Dendritic cell treated with granulocyte-macrophage colony-stimulating factor and Interleukin-4, amounts not matched to agents 40 ng/mL and 50 ng/mL, for 4 days (primary cell): Measurements from ENCODE around the gene TIMM50.

Source experiments
- H3K27ac Mint-ChIP-seq: one replicate; pipeline ENCODE4 v1.8.0; 2022; ENCODE audit warnings: mild to moderate bottlenecking, mixed read lengths
- H3K27me3 Mint-ChIP-seq: one replicate; pipeline ENCODE4 v1.8.0; 2022; ENCODE audit warnings: mild to moderate bottlenecking, mixed read lengths
- H3K36me3 Mint-ChIP-seq: one replicate; pipeline ENCODE4 v1.8.0; 2022; ENCODE audit warnings: low read depth, mixed read lengths
- H3K4me1 Mint-ChIP-seq: one replicate; pipeline ENCODE4 v1.8.0; 2022; ENCODE audit warnings: low read depth, mixed read lengths
- H3K4me3 Mint-ChIP-seq: one replicate; pipeline ENCODE4 v1.8.0; 2022; ENCODE audit warnings: mild to moderate bottlenecking, moderate library complexity, mixed read lengths
- H3K9me3 Mint-ChIP-seq: one replicate; pipeline ENCODE4 v1.8.0; 2022; ENCODE audit warnings: mixed read lengths
- intact Hi-C: fragments of 100-400 bp; cut with micrococcal nuclease; formaldehyde crosslinking; loops from one replicate; pipeline ENCODE4 v1.15.0; 2022

Gene TIMM50

GRCh38 chr19:39480337-39481228 is at the start of gene TIMM50:
Gene TIMM50, plus strand, starts transcription at chr19:39480838. Its CDS starts 16 bp downstream, at chr19:39480854.
- Mint-ChIP-seq H3K4me3 (peak within 1 kb of the TSS; percentile 87), H3K27me3 (no peaks in the 10 kb centered on the region), H3K9me3 (no peaks in the 10 kb centered on the region), H3K36me3 (peaks cover 49% of the 10 kb centered on the region), H3K4me1 (peaks cover 25% of the 10 kb centered on the region), H3K27ac (peak within 1 kb of the TSS; percentile 92)
- intact Hi-C loops = loop anchor here (1.0 kb wide), 1 partner anchor 35 kb away; the partner anchor contains the start of gene SUPT5H

GRCh38 chr19:39432677-39433025 is 48.0 kb upstream of the TIMM50 start:
- intact Hi-C loops = no loop called here
- H3K4me1 Mint-ChIP-seq = peaks cover 50% of the 10 kb centered on the region
- H3K27me3 Mint-ChIP-seq = peaks cover 9% of the 10 kb centered on the region
- no peak overlapping the region for H3K4me3 Mint-ChIP-seq
- H3K36me3 Mint-ChIP-seq = peaks cover 40% of the 10 kb centered on the region
- H3K9me3 Mint-ChIP-seq = no peaks in the 10 kb centered on the region
- peak overlapping the region; percentile 95 for H3K27ac Mint-ChIP-seq

GRCh38 chr19:39433480-39434079 is 47.1 kb upstream of the TIMM50 start:
- Mint-ChIP-seq H3K9me3 (no peaks in the 10 kb centered on the region), H3K4me1 (peaks cover 53% of the 10 kb centered on the region), H3K27ac (peak overlapping the region; percentile 95), H3K36me3 (peaks cover 40% of the 10 kb centered on the region), H3K4me3 (no peak overlapping the region), H3K27me3 (peaks cover 9% of the 10 kb centered on the region)
- intact Hi-C loops = no loop called here

GRCh38 chr19:39434123-39435076 is 46.2 kb upstream of the TIMM50 start:
- H3K9me3 Mint-ChIP-seq = no peaks in the 10 kb centered on the region
- H3K4me1 Mint-ChIP-seq = peaks cover 53% of the 10 kb centered on the region
- H3K36me3 Mint-ChIP-seq = peaks cover 40% of the 10 kb centered on the region
- intact Hi-C loops = loop anchor here (5.0 kb wide), 1 partner anchor 92 kb away; the partner anchor contains the start of gene SAMD4B
- peak overlapping the region; percentile 97 for H3K4me3 Mint-ChIP-seq
- H3K27me3 Mint-ChIP-seq = peaks cover 9% of the 10 kb centered on the region
- H3K27ac Mint-ChIP-seq = peak overlapping the region; percentile 95

GRCh38 chr19:39435499-39436349 is 44.9 kb upstream of the TIMM50 start, which contains the start of gene RPS16:
Gene RPS16, minus strand, starts transcription at chr19:39435949. Its CDS starts 54 bp downstream, at chr19:39435895.
- Mint-ChIP-seq H3K27ac (peak within 1 kb of the TSS; percentile 95), H3K4me1 (peaks cover 48% of the 10 kb centered on the region), H3K9me3 (no peaks in the 10 kb centered on the region), H3K36me3 (peaks cover 40% of the 10 kb centered on the region), H3K27me3 (peaks cover 9% of the 10 kb centered on the region), H3K4me3 (peak within 1 kb of the TSS; percentile 97)
- intact Hi-C loops = loop anchor here (1.0 to 5.0 kb wide), 2 partner anchors 10 to 93 kb away; partner anchors contain the start of genes SAMD4B and SUPT5H

- Mint-ChIP-seq H3K27ac (peak overlapping the region; percentile 95), H3K4me3 (peak overlapping the region; percentile 97), H3K9me3 (no peaks in the 10 kb centered on the region), H3K27me3 (peaks cover 9% of the 10 kb centered on the region), H3K4me1 (peaks cover 44% of the 10 kb centered on the region), H3K36me3 (peaks cover 40% of the 10 kb centered on the region)
- intact Hi-C loops = loop anchor here (1.0 to 5.0 kb wide), 2 partner anchors 9 to 94 kb away; partner anchors contain the start of genes SAMD4B and SUPT5H
Measured at GRCh38 chr19:39436350-39436716, 44.3 kb upstream of the TIMM50 start.

DNA sequence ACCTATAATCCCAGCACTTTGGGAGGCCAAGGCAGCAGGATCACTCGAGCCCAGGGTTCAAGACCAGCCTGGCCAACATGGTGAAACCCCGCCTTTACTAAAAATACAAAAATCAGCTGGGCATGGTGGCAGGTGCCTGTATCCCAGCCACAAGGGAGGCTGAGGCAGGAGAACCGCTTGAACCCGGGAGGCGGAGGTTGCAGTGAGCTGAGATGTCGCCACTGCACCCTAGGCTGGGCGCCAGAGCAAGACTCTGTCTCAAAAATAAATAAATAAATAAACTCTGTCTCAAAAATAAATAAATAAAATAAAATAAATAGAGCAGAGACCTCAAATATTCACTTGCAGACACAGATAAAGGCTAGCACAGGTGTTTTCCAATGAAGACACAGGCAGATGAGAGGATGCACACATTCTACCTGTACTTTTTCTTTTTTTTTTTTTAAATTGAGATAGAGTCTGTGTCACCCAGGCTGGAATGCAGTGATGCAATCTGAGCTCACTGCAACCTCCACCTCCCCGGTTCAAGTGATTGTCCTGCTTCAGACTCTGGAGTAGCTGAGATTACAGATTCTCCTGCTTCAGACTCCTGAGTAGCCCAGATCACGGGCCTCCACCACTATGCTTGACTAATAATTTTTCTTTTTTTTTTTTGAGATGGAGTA is 42.2 kb upstream of the TIMM50 start:
- Mint-ChIP-seq H3K4me3 (no peak overlapping the region), H3K9me3 (no peaks in the 10 kb centered on the region), H3K36me3 (peaks cover 26% of the 10 kb centered on the region), H3K27me3 (peaks cover 9% of the 10 kb centered on the region), H3K27ac (peak overlapping the region; percentile 95), H3K4me1 (peaks cover 38% of the 10 kb centered on the region)
- intact Hi-C loops = loop anchor here (5.0 kb wide), 1 partner anchor 96 kb away; the partner anchor contains the start of gene SAMD4B

DNA sequence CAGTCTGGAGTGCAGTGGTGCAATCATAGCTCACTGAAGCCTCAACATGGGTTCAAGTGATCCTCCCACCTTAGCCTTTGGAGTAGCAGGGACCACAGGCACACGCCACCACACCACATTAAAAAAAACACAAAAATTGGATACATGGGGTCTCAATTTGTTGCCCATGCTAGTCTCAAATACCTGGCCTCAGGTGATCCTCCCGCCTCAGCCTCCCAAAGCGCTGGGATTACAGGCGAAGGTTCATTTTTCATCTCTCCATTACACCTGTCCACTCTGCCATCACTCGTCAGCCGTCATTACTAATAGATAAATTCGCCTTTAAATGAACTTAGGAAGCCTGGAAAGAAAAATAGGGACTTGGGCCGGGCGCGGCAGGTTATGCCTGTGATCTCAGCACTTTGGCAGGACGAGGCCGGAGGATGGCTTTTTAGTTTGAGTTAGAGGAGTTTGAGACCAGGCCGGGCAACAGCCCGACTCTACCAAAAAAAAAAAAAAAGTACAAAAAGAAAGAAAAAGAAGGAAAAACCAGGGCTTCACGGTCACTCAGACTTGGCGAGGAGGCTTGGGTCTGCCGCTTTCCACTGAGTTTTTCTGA is 35.9 kb upstream of the TIMM50 start:
- Mint-ChIP-seq H3K36me3 (peaks cover 50% of the 10 kb centered on the region), H3K9me3 (no peaks in the 10 kb centered on the region), H3K4me1 (peaks cover 40% of the 10 kb centered on the region)

GRCh38 chr19:39445196-39446111 is 35.2 kb upstream of the TIMM50 start, which contains the start of gene SUPT5H:
Gene SUPT5H, plus strand, starts transcription at chr19:39445582. Its CDS starts 309 bp downstream, at chr19:39445891.
- H3K4me3 Mint-ChIP-seq = peak within 1 kb of the TSS; percentile 98
- H3K36me3 Mint-ChIP-seq = peaks cover 51% of the 10 kb centered on the region
- peaks cover 45% of the 10 kb centered on the region for H3K4me1 Mint-ChIP-seq
- H3K9me3 Mint-ChIP-seq = no peaks in the 10 kb centered on the region
- intact Hi-C loops = loop anchor here (1.0 to 2.0 kb wide), 3 partner anchors 9 to 87 kb away; partner anchors contain the start of genes EID2B and TIMM50
- H3K27ac Mint-ChIP-seq = peak within 1 kb of the TSS; percentile 98
- no peaks in the 10 kb centered on the region for H3K27me3 Mint-ChIP-seq

More for the DNA sequence above, 35.9 kb upstream of the TIMM50 start:
- peak overlapping the region; percentile 98 for H3K4me3 Mint-ChIP-seq
- intact Hi-C loops = loop anchor here (1.0 to 2.0 kb wide), 3 partner anchors 8 to 88 kb away; partner anchors contain the start of genes EID2B and TIMM50
- H3K27ac Mint-ChIP-seq = peak overlapping the region; percentile 98
- H3K27me3 Mint-ChIP-seq = no peaks in the 10 kb centered on the region

GRCh38 chr19:39446365-39447084 is 34.1 kb upstream of the TIMM50 start:
- H3K36me3 Mint-ChIP-seq = peaks cover 57% of the 10 kb centered on the region
- peaks cover 48% of the 10 kb centered on the region for H3K4me1 Mint-ChIP-seq
- H3K27me3 Mint-ChIP-seq = no peaks in the 10 kb centered on the region
- peak overlapping the region; percentile 98 for H3K27ac Mint-ChIP-seq
- no peaks in the 10 kb centered on the region for H3K9me3 Mint-ChIP-seq
- H3K4me3 Mint-ChIP-seq = peak overlapping the region; percentile 98
- intact Hi-C loops = no loop called here
